HG03196 (cell line): Measurements from ENCODE around the gene GALK2.
"Not testable (repeated sequence)": the region's sequence is repeated elsewhere in the genome, so short reads cannot be mapped to it uniquely, and the experiment has no call there.

Experiments
- ATAC-seq: cut with Tn5 transposase; IDR thresholded peaks from one replicate; pipeline ENCODE4 v1.9.1; 2021; ENCODE audit not compliant: unreplicated experiment

The GALK2 gene

DNA sequence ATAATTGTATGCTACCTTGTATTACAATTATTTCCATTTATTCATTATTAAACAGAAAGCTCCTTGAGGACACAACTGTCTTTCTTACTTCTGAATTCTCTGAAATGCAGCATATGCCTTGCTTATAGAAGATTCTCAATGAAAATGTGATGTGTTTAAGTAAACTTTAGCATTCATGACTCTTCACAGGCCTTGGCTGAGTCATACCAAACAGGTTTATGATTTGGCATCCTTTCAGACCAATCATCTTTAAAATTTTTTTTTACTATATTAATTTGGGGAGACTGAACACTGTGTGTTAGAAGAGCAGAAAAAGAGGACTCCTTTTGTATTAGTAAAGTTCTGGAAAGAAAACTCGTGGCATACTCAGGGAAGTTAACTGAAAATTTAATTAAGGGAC is 6.4 kb upstream of the GALK2 start:
- no peak for ATAC-seq

DNA sequence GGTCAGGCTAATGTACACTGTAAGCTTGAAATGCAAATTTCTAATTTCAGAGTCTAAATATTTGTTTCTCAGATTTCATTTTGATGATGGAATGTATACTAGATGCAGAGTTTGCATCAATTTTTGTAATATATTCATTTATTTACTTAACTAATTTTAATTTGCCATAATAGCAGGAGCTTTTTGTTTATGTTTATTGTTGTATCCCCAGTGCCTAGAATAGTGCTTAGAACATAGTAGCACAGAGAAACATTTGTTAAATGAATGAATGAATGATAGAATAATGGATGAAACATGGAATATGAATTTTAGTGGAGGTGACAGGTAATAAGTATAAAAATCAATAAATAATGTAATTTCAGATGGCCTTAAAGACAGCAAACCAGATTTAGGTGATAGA is 5.2 kb upstream of the GALK2 start:
- no peak for ATAC-seq

DNA sequence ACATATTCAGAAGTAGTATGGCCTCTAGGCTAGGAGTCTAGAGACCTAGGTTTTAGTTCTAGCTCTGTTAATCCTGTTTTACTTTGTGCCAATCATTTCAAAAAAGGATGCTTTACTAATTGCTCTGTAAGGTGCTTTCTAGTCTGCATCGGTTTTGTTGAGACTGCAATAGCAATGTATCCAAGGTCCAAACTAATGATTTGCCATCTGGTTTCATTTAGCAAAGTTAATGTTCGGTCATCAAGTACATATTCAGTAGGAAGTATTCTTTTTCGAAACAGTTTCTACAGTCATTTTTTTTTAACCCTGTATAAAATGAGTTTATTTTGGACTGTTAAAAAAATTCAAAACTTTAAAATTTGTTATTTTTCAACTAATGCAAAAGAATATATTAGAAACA is 2.0 kb upstream of the GALK2 start:
- ATAC-seq: no peak

DNA sequence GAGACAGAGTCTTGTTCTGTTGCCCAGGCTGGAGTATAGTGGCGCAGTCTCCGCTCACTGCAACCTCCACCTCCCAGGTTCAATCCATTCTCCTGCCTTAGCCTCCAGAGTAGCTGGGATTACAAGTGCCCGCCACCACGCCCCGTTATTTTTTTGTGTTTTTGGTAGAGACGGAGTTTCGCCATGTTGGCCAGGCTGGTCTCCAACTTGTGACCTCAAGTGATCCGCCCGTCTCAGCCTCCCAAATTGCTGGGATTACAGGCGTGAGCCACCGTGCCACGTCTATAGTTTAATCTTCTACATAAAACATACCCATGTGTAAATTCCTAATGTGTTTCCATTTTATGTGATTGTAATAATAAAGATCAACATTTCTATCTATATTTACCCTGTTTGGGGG is 1.7 kb downstream of the GALK2 start:
- no peak for ATAC-seq

DNA sequence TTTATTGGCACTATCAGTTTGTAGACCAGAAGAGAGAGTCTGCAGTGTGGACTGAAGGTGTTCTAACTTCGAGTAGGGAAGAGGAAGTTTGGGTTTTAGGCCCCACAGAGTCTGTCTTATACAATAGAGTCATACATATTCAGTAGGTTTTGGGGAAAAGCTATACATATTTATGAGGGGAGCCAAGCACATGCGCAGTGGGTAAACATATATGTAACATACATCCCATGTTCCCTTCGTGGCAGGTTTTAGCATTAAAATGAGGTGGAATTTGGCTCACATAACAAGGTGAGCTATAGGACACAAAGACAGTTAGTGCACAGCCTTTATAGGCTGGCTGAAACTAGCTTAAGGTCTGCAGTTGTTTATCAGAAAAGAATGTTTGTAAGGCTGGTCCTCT is 4.9 kb downstream of the GALK2 start:
- ATAC-seq: no peak

DNA sequence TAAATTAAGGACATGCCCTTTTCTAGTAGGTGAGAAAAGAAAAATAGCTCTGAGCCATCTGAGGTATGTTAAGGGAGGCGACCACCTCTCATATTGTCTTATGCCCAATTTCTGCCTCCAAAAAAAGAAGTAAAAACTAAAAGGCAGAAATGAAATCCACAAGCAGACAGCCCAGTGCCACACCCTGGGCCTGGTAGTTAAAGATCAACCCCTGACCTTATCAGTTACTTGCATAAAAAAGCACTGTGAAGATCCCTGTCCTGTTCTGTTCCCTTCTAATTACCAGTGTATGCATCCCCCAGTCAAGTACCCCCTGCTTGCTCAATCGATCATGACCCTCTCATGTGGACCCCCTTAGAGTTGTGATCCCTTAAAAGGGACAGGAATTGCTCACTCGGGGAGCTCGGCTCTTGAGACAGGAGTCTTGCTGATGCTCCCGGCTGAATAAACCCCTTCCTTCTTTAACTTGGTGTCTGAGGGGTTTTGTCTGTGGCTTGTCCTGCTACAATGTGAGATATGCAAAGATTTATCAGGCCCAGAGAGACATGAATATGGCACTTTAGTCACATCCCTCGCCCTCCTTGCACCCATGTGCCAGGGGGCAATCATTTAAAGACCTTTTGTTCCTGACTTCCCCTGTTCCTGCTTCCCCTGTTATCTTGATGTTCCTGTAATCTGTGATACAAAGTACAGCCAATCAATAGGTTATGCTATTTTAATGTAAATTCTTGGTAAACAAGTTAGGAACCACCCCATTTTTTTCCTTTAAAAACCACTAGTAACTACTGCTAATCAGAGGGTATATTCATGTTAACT is 5.7 kb downstream of the GALK2 start:
- not testable (repeated sequence) for ATAC-seq

DNA sequence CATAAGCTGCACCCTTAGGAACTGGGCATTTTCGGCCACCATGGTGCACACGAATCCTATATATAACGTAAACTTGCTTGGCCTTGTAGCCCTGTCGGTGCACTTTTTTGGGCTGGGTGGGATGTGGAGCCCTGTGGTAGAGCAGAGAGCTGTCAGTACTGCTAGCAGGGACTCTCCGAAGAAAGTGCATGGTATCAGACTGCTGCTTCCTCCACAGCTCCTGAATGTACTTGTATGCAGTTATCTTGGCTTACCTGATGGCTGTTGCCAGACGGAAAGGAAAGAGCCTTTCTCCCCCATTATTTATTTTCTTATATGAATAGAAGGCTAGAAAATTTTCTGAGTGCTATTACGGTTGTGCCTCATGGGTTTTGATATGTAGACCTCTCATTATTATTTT is 8.4 kb downstream of the GALK2 start:
- no peak for ATAC-seq

DNA sequence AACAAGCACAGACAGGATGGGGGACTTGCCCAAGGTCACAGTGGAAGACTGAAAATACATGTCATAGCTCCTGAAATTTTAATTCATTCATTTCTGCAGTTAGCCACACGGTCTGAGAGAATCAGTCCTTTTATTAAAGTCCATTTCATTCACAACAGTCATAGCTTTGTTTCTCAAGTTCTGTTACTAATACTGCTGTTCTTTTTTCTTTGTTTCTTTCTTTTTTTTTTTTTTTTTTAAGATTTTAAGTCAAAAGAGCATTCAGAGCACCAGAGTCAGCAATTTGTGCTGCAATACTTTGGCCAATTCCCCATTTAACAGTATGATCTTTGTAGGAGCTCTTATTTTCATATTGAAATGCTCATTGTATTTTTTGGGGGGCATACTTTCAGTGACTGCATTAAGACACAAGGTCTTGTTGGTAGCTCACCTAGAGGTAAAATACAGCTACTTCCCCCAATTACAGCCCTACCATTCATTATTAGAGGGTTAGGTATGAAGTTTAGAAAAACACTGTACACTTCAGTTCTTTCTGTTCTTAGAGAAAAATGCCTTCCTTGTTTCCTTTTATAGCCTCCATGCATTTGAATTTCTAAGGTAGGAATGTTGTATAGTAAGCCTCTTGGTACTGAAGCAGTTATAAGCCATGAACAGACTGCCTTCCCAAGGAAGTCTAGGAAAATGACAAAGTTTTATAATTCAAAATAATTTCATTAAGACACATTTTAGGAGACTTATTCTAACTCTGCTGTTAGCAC is 9.6 kb downstream of the GALK2 start:
- ATAC-seq: no peak

DNA sequence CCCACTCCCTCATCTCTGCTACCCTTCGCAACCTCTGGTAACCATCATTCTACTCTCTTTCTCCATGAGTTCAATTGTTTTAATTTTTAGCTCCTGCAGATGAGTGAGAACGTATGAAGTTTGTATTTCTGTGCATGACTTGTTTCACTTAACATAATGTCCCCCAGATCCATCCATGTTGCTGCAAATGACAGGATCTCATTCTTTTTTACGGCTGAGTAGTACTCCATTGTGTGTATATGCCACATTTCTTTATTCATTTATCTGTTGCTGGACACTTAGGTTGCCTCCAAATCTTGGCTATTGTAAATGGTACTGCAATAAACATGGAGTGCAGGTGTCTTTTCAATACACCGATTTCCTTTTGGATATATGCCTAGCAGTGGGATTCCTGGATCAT is 12.1 kb downstream of the GALK2 start:
- no peak for ATAC-seq

DNA sequence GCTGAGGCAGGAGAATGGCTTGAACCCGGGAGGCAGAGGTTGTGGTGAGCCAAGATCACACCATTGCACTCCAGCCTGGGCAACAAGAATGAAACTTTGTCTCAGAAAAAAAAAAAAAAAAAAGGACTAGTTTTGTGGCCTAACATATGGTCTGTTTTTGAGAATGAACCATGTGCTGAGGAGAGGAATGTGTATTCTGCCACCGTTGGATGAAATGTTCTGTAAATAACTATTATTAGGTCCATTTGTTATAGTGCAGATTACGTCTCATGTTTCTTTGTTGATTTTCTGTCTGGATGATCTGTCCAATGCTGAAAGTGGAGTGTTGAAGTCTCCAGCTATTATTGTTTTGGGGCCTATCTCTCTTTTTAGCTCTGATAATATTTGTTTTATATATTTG is 13.7 kb downstream of the GALK2 start:
- not testable (repeated sequence) for ATAC-seq

DNA sequence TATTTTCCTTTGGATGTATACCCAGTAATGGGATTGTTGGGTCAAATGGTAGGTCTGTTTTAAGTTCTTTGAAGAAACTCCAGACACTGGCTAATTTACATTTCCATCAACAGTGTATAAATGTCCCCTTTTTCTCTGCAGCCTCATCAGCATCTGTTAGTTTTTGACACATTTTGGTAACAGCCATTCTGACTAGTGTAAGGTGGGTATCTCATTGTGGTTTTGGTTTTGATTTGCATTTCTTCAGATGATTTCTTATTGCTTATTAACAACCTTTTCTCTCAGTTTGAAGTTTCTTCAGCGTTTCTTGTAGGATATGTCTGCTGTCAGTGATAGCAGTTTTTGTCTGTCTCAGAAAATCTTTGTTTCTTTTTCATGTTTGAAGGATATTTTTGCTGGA is 15.4 kb downstream of the GALK2 start:
- ATAC-seq: peak; percentile 80

DNA sequence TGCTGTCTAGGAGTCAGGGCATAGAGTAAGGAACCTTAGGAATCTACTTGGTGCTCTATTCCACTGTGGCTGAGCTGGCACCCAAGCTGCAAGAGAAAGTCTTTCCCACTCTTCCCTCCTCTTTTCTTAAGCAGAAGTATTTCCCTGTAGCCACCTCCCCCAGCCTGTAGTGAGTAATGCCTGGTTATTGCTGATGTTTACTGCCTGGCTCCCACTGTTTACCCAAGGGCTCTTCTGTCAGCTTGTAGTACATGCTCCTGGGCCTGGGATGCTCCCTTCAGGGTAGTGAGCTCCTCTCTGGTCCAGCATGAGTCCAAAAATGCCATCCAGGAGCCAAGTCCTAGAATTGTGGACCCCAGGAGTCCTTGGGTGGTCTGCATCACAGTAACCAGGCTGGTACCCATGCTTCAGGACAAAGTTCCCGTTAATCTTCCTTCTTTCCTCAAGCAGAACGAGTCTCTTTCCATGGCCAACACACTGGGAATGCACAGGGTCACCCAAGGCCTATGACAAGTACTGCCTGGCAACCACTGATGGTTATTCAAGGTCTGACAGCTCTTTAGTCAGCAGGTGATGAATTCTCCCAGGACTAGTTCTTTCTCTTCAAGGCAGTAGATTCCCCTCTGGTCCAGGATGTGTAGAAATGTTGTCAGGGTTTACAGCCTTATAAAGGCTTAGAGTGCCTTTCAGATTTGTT is 17.6 kb downstream of the GALK2 start:
- ATAC-seq: no peak

DNA sequence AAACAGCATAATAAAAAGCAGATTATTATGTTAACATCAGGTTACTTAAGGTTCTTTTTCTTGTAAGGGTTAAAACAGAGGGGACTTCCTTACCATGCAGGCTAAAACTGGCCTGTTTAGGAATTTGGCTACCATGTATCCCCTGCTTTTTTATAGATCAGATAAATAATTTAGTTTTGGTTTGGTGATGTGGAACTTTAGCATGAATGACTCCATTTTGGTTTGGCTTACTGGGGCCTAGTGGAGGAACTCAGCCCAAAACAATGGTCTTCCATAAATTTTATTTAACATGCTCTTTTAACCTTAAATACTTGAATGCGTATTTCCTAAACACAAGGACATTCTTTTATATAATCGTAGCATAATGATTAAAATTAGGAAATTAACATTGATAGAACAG is 18.9 kb downstream of the GALK2 start:
- no peak for ATAC-seq

DNA sequence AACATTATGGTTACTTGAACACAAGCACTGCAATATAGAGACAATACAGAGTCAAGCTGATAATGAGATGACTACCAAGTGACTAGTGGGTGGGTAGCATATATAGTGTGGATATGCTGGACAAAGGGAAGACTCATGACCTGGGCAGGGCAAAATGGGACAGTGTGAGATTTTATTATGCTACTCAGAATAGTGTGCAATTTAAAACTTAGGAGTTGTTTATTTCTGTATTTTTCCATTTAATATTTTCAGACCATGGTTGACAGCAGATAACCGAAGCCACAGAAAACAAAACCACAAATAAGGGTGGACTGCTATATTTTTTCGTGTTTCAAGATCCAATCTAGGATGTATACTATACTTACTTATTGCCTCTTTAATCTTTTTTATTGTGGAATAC is 19.6 kb downstream of the GALK2 start:
- no peak for ATAC-seq

DNA sequence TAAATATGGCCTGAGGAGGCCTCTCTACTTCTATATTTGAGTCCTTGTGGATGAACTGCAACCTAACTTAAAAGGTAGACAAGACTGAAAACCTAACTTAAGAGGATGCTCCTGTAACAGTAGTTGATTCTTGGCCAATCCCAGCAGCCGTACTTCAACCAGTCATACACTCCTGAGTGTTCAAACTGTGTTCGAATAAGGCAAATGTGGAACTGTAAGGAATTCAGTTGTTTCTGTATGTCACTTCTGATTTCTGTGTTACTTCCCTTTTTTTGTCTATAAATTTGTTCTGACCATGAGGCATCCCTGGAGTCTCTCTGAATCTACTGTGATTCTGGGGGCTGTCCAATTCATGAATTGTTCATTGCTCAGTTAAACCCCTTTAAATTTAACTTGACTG is 20.5 kb downstream of the GALK2 start:
- no peak for ATAC-seq

DNA sequence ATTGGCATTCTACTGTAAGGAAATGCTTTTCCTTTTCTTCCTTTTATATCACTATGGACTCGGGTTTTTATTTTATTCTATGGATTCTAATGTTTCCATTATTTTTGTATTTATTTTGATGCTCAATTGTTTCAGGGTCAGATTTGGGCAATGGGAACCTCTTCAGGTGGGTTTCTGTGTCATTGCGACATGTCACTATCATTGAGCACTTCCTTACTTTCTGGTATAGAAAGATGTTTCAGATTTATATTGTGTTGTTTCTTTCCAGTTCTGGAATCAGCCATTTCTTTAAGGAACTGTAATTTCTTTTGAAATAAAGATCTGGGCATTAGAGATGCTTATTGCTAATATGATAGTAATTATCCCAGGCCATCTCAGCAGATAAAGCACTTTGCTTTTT is 21.8 kb downstream of the GALK2 start:
- ATAC-seq: no peak

DNA sequence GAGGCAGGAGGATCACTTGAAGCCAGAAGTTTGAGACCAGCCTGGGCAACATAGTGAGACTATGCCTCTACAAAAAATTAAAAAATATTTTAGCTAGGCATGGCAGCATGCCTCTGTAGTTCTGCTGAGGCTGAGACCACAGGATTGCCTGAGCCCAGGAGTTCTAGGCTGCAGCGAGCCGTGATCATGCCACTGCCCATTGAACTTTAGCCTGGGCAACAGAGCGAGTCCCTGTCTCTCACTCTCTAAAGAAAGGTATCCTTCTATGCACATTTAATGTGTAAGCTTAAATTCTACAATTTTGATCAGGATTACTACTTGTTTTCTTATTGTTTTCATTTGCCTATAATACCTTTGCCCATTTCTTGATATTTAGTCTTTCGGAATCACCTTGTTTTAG is 26.8 kb downstream of the GALK2 start:
- no peak for ATAC-seq

DNA sequence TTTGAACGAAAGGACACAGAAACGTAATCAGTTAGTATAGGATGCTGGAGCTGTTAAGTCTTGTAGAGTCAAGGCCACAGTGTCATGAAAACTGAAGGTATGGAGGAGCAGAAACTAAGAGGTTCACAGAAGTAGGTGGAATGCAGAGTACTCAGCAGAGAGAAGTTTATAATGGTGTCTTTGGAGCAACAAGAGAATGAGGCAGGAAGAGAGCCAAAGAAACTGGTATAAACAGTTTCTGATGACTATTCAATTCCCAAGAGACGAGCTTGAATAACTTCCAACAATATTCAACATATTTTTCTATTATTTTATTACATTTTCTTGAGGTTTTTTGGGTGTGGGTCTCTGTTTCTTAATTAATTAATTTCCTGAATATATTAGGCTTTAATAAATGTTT is 29.6 kb downstream of the GALK2 start:
- no peak for ATAC-seq

DNA sequence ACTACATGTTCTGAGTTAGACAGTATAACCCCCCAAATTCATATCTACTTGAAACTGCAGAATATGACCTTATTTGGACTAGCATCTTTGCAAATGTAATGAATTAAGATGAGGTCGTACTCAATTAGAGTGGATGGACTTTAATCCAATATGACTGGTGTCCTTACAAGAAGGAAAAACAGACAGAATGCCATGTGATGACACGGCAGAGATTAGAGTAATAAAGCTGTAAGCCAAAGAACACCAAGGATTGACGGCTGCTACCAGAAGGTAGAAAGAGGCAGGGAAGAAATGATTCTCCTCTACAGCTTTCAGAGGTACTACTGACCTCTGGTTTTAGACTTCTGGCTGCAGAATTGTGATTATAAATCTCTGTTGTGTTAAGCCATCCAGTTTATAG is 30.3 kb downstream of the GALK2 start:
- ATAC-seq: no peak

DNA sequence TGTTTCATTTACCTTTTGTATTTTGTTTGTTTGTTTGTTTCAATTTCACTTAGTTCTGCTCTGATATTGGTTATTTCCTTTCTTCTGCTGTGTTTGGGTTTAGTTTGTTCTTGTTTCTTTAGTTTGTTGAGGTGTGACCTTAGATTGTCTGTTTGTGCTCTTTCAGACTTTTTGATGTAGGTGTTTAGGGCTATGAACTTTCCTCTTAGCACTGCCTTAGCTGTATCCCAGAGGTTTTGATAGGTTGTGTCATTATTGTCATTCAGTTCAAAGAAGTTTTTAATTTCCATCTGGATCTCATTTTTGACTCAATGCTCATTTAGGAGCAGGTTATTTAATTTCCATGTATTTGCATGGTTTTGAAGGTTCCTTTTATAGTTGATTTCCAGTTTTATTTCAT is 38.1 kb downstream of the GALK2 start:
- ATAC-seq: not testable (repeated sequence)

DNA sequence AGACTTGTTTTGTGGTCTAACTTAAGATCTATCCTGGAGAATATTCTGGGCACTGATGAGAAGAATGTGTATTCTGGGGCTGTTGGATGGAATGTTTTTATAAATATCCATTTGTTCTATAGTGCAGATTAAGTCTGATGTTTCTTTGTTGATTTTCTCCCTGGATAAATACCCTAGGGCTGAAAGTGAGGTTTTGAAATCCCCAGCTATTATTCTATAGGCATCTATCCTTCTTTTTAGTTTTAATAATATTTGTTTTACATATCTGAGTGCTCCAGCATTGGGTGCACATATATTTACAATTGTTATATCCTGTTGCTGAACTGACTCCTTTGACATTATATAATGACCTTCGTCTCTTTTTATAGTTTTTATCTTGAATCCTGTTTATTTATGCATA is 42.9 kb downstream of the GALK2 start:
- no peak for ATAC-seq
